ENCODE data around the gene GSG1L.

Gene GSG1L

GRCh38 chr16:28063591-28064061 lies at the start of gene GSG1L:
TSS of gene GSG1L (minus strand) at chr16:28063714. CDS start at chr16:28063424, 290 bp downstream.
- no peak for DNase-seq (ENCODE audit: low read depth)

GRCh38 chr16:28112908-28113307 lies 49.4 kb upstream of the GSG1L start:
- no peak for DNase-seq (ENCODE audit: low read depth)

DNA sequence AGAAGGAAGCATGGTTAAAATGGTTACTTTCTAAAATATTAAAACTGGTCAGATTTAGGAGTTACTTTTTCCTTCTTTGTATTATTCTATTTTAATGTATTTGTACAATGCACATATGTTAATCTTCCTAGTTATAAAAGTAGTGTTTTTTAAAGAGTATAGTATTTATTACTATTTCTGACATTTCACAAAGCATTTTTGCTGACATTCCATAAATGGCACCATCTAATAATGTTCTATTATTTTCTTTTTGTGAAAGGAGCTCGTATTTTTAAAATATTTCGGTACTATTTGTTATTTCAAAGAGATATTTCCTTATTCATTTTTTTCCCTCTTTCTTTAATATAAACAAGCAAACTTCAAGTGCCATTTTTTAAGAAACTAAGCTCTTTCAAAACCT lies 47.5 kb upstream of the GSG1L start:
- no peak for DNase-seq (ENCODE audit: low read depth)

- DNase-seq (ENCODE audit: low read depth) = no peak
Observed at GRCh38 chr16:28110479-28110878, 47.0 kb upstream of the GSG1L start.

- no peak for DNase-seq (ENCODE audit: low read depth)
Observed at GRCh38 chr16:28110074-28110473, 46.6 kb upstream of the GSG1L start.

DNA sequence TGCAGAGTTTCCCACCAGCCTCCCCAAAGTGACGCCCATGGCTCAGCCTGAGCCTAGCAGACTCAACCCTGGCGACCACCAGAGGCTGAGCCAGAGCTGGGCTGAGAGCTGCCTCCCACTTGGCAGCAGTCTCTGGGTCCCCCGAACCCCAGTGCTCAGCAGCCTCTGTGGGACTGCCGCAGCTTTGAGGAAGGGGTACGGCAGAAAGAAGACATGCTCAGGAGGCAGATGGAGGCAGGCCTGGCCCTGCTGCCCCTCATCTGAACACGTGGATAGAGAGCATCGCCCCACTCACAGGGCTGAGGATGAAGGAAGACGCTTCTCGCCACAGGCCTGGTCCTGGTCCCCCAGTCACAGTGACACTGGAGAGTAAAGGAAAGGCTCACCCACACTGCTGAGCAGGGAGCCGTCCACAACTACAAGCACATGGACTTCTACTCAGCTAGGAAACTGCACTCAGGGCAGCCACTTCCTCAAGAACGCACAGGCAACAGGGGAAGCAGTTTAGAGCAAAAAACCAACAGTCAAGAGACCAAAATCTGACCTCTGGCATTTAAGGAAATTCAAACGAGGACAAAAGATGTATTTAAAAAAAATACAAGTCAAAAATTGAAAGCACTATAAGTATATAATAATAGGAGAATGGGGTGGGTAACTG lies 45.2 kb upstream of the GSG1L start:
- no peak for DNase-seq (ENCODE audit: low read depth)

GRCh38 chr16:28107232-28107631 lies 43.7 kb upstream of the GSG1L start:
- DNase-seq (ENCODE audit: low read depth) = no peak

DNA sequence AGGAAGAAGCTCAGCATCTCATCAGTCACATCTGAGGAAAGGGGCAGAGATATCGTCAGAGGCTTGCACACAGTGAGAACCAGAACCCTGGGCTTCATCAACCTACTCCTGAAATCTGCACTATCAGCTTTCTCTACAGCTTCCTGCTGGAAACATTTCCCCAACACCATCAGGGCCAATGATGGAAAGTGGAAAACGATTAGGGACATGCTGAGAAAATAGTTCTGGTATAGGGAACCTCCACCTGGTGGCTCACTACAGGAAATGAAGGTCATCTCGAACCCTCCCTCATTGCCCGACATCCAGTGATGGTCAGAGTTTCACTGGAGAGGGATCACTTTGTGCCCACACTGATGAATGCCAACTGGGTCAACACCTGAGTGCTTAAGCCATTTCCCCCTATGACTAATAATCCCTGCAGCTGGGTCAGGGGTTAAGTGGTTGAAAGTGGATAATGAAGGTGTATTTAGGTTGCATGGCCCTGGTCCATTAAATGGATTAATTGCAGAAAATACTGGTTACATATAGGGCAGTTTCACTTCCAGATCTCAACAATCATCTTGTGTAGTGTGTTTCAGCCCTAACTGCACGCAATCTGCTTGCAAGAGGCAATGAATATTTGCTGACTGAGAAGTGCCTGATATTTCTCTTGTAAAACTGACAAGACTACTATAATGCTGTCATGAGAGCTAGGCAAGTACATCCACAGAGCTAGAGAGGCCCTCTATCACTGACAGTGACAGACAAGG lies 43.1 kb upstream of the GSG1L start:
- no peak for DNase-seq (ENCODE audit: low read depth)

GRCh38 chr16:28105954-28106353 lies 42.4 kb upstream of the GSG1L start:
- DNase-seq (ENCODE audit: low read depth) = no peak

GRCh38 chr16:28105297-28105696 lies 41.8 kb upstream of the GSG1L start:
- no peak for DNase-seq (ENCODE audit: low read depth)

- no peak for DNase-seq (ENCODE audit: low read depth)
Observed at GRCh38 chr16:28104404-28104803, 40.9 kb upstream of the GSG1L start.

DNA sequence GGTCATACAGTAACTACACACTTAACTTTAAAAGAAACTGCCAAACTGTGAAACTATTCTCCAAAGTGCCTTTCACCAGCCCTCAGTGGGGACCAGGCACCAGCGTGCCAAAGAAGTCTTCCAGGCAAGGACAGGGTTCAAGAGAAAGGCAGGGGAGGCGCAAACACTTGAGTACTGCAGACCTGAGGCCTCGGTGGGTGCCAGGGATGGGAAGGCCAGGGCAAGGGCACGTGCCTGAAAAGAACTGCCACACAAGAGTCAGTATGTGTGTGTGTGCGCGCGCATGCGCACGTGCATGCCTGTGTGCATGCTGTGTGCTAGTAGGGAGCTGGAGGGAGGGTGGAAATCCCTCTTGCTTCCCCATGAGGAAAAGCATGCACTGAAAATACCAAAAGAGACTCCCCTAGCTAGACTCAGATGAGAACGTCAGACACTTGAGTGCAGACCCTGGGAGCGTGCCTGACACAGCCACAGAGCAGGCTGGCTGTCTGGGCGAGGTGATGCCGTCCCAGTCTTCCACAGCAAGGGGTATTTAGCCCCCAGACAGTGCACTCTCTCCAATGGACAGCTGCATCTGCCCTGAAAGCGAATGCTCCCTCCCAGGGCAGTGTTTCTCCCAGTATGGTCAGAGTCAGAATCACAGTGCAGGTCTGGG lies 40.1 kb upstream of the GSG1L start:
- DNase-seq (ENCODE audit: low read depth) = no peak

DNA sequence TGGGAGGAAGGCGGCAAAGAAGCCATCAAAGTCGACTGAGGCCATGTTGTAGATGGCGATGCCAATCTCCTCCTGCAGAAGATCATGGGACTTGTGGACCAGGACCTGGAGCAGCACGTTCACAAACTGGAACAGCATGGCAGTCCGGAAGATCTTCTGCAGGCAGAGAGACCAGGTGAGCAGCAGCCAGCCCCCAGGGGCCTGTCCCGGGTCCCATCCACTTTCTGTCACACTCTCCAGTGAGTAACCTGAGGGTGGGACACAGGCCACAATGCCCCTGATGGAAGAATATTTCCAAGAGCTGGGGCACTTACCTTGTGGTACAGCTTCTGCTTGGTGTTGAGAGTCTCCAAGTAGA lies 38.0 kb upstream of the GSG1L start:
- DNase-seq (ENCODE audit: low read depth) = no peak

DNA sequence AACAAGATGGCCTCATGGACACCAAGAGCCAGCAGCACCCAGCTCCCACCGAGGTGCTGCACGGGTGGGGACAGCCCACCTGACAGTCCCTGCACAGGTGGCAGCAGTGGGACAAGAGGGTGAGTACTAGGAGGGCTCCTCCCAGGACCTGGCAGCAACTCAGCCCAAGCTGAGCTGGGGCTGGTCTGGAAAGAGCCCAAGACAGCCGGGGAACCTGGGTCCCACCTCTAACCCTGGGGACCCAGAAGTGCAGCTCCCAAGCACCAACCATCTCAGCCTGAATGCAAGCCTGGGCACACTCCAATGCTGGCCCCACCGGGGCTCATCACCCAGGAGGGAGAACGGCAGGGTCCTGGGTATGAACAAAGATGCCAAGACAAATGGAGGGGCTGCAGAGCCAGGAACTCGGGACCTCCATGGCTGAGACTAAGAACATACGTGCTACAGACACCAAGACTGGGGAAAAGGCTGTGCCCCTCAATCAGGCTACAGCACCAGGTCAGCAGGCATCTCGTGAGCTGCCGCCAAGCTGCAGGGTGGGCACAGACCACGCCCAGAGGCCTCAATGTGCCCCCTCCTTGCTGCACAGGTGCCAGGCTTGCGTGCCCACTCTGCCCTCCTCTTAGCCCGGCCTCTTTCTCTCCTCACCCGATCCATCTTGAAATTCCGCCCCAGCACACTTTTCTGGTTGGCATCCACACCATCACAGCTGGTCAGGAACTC lies 37.5 kb upstream of the GSG1L start:
- DNase-seq (ENCODE audit: low read depth) = no peak

DNA sequence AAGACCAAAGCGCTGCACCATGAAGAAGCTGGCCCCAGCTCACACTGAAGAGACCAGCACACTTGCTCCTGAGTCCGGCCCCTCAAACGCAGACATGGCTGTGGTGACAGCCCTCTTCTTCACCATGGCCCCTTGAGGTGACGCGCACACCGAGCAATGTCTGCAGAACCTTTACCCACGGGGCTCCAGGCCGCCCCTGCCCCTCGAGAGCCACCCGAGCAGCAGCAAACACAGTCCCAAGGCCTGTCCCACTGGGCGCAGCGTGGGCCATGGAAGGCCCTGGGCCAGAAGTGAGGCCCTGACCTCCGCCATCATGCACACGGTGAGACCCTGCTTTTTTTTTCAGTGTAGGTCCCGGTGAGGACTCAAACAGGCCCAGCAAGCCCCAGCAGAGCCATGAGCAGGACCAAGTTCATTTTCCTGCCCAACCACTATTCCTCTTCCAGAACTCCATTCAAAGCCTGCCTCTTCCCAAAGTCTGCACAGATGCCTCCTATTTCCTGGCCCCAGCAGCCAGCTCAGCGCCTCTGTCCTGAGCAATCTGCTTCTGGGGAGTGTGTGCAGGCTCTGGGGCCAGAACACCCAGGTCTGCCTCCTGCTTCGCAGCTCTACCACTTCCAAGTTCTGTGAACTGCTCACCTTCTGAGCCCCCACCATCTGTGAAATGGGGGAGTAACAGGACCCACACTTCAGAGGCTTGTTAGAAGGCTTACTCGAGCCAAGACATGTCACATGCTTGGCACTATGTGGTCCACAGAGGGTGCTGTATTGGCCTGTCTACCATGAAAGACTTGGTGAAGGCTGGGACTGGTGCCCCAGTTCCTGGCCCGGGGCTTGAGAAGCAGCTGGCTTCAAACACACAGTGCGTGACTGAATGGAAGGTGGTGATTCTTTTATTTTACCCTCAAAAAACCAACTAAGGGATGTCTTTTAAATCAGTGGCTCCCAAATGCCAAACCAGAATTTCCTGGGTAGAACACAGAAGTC lies 35.7 kb upstream of the GSG1L start:
- DNase-seq (ENCODE audit: low read depth) = no peak

DNA sequence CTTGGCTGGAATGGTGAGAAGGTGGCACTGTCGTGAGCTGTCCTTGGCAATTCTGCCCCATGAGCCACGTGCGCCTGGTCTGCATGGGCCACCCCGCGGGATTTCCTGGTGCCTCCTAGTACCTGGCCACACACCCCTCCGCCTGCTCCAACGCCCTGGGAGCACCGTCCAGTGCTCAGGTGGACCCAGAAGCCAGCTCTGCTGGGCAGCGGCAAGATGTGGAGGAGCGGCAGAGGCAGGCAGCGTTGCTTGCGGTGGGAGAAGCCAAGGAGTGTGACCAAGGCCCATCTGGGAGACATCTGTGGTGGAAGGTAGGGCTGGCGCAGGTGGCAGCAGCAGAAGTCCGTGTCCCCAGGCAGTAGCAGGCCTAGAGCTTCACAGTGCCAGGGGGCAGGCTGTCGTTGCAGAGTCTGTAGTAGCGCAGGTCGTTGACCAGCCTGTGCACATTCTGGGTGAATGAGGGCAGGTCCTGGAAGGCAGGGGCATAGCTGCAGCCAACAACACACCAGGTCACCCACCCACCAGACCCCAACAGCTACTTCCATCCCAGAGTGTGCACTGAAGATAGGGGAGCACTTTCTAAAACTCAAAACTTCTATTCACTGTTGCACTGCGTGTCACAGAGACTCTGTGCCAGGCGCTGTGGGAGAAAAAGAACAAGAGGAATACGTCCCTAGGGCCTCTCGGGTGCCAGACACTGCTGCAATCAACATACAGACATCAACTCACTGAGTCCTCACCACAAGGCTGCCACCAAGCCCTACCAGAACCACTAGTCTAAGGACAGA lies 34.9 kb upstream of the GSG1L start:
- no peak for DNase-seq (ENCODE audit: low read depth)

GRCh38 chr16:28096983-28097899 lies 33.7 kb upstream of the GSG1L start:
- no peak for DNase-seq (ENCODE audit: low read depth)

DNA sequence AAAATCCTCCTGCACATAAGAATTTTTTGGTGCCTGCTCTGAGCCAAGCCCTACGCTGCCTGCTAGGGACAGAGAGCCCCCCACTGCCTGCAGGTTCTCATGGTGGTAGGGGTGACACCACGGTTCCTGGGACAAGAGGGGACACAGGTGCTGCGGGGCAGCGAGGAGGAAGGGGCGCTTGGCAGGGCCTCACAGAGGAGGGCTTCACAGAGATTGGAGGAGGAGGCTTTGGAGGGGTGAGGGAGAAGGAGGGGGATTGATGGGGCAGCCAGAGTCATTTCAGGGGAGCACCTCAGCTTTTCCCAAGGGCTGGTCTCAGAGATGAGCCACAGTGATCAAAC lies 29.8 kb upstream of the GSG1L start:
- DNase-seq (ENCODE audit: low read depth) = no peak

DNA sequence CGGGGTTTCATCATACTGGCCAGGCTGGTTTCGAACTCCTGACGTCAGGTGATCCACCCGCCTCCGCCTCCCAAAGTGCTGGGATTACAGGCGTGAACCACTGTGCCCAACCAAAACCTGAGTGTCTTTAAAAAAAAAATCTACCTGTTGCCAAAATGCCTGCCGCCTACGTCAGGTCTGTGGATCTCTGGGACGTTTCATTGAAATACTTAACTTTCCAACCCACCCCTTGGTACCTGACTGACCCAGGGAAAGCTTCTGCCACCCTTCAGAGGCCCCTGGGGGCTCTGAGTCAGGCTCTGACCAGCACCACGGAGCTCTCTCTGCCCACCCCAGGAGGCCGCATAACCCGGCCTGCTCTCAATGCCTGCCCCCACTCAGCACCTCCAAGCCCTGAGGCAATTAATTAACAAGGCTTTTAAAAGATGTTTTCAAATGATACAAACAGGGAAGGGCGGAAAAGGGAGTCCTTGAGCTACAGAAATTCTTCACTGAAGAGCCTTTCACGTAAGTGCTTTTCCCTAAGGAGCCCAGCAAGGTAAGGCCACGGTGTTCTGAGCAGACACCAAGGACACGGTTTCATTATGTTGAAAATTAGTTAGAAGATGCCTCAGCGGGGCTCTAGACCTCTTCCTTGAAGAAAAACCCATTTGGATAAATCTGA lies 29.3 kb upstream of the GSG1L start:
- peak; percentile 37 for DNase-seq (ENCODE audit: low read depth)

Measured in EH (cell line).